GM12872 (cell line): Measurements from ENCODE around the gene SMYD3.

Experiments
- TF ChIP-seq, protein P1 (sequence below): IDR thresholded peaks from 3 replicates; pipeline ENCODE4 v1.5.1; 2011; ENCODE audit warnings: low read depth, mild to moderate bottlenecking, low read length, moderate library complexity; ENCODE audit not compliant: insufficient read depth

The SMYD3 gene

DNA sequence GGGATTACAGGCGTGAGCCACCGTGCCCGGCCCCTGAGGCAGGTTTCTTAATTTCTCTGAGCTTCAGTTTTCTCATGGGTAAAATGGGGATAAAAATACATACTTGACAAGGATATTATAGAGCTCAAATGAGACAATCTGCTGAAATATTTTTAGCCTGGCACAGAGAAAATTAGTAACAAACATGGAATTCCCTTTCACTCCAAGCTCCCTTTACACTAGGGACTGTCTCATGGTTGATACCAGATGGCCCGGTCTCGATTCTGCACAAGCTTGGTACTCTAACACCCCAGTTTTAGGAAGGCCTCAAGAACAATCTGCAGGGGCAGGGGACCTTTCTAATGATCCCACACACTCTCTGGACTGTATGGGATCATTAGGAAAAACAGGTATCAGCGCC is 671.7 kb downstream of the SMYD3 start:
- TF ChIP-seq, protein P1, sequence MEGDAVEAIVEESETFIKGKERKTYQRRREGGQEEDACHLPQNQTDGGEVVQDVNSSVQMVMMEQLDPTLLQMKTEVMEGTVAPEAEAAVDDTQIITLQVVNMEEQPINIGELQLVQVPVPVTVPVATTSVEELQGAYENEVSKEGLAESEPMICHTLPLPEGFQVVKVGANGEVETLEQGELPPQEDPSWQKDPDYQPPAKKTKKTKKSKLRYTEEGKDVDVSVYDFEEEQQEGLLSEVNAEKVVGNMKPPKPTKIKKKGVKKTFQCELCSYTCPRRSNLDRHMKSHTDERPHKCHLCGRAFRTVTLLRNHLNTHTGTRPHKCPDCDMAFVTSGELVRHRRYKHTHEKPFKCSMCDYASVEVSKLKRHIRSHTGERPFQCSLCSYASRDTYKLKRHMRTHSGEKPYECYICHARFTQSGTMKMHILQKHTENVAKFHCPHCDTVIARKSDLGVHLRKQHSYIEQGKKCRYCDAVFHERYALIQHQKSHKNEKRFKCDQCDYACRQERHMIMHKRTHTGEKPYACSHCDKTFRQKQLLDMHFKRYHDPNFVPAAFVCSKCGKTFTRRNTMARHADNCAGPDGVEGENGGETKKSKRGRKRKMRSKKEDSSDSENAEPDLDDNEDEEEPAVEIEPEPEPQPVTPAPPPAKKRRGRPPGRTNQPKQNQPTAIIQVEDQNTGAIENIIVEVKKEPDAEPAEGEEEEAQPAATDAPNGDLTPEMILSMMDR: no peak

DNA sequence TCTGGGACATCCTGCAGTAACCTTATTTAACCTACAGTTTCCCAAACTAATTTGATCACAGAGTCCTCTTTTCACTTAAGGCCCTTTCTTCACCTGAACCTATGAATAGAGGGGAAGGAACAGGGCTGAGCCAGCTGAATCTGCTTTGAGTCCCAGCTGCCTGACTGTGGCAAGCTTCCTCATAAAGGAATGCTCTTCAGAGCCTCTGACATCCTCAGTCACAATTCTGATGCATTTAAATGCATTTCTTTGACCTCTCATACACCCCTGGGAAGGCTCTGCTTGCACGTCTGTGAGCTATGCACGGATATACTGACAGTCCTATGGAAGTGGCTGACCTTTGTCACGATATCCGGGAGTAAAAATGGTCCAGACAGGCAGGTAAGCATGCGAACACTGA is 673.1 kb downstream of the SMYD3 start:
- TF ChIP-seq, protein P1: no peak

DNA sequence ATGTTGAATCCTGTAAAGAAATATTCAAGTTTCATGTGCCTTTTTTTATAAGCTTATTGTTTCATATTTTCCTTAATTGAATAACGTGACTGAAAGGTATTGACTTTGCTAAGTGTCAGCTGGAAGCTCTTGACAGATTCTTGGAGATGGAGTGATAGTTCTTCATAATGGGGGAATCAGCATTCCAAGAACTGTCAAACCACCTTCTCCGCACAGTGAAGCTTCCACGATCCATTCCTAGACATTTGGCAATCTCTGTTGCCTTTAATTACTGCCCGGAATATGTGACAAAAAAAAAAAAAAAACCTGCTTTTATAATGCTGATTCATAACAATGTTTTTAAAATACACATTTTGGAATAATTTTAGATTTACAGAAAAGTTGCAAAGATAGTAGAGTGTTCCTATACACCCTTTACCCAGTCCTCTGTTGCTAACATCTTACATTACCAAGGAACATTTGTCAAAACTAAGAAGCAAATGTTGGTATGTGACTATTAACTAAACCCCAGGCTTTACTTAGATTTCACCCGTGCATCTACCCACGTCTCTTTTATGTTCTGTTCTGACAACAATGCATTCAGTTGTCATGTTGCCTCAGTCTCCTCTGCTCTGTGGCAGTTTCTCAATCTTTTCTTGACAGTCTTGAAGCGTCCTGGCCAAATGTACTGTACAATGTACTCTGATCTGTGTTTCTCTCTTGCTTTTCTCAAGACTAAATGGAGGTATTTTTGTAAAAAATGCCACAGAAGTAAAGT is 674.1 kb downstream of the SMYD3 start:
- TF ChIP-seq, protein P1: no peak

DNA sequence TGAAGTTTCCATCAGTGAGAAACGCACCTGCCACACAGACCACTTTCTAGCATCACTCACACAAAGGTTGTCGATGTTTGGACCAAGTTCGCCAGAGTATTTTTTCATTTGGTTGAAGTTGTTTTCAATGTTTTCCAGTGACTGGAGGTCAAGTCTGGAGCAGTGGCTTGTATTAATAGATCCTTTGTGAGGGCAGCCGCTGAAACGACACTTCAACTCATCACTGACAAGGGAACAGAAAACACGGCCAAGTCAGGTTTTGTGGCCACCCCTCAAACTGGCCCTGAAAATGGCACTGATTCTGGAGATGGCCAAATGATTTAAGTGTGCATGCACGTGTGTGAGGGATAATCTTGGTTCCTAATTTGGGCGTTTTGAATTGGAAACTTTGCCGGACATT is 675.6 kb downstream of the SMYD3 start:
- TF ChIP-seq, protein P1: no peak

DNA sequence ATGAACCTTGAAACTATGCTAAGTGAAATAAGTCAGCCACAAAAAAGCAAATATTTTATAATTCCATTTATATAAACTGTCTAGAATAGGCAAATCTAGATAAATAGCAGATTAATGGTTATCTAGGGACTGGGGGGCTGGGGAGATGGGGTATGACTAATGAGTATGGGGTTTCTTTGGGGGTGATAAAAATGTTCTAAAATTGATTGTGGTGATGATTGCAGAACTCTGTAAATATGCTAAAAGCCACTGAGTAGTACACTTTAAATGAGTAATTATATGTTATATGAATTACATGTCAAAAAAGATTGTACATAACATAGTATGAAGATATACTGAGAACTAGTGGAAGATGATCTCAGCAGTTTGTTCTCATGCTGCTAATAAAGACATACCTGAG is 677.3 kb downstream of the SMYD3 start:
- TF ChIP-seq, protein P1: no peak

DNA sequence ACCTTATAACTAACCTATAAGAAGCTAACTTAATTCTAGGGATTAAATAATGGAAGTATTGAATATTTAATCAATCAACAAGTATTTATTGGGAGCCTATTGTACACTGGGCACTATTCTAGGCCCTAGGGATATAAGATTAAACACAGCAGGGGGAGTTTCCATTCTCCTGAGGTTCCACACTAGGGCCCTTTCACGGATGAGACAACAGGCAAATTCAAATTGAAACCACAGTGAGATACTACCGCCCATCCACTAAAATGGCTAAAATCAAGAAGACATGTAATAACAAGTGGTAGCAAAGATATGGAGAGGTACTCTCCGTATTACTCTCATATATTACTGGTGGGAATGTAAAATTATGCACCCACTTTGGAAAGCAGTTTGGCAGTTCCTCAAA is 677.9 kb downstream of the SMYD3 start:
- TF ChIP-seq, protein P1: no peak

DNA sequence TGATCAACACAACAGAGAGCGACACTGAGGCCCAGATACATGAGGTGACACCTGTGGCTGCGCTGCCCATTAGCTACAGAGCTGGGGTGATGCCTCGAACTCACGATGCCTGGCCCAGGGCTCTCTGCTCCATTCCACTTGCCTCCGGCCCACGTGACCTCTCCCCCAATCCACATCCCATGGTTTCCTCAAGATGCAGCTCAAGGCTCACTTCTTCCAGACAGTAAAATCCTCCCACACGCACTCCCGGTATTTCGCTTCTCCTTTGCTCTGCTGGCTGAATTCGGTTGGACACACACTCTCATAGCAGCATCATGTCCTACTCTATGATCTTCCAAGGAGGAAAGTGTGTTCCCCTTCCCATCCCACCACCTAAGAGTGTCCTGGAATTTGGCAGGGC is 679.8 kb downstream of the SMYD3 start:
- TF ChIP-seq, protein P1: no peak
